ENCODE results near the gene TRPM3.

TRPM3 gene

GRCh38 chr9:70491426-70492318, 629.7 kb downstream of the TRPM3 start:
- no peak for DNase-seq (ENCODE audit: low spot score)
- in situ Hi-C loops (cut with MboI; ENCODE audit: low sequenced_read_pairs, unreplicated experiment): no loop called here
- TF ChIP-seq CTCF (IDR thresholded peaks at IDR 0.05; ENCODE audit: borderline replicate concordance, control extremely low read depth, extremely low read depth, insufficient read depth, missing control alignments): no peak

DNA sequence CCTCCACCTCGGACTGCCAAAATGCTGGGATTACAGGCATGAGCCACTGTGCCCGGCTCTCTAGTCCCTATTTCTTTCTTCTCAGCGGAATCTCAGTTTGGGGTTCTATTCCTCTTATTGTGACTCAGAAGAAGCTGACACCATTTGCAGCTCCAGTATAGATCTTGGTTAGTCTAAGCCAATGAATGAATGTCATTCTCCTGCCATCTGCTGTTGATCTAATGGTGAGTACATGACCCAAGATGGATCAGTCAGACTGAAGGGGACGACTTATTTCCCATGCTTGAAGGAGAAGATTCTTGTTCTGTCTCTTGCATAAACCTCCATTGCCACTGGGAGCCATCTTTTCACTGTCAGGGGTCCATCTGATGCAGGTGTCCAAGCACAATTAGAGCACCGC, 630.9 kb downstream of the TRPM3 start:
- no peak for DNase-seq (ENCODE audit: low spot score)
- in situ Hi-C loops (cut with MboI; ENCODE audit: low sequenced_read_pairs, unreplicated experiment): no loop called here
- no peak for TF ChIP-seq CTCF (IDR thresholded peaks at IDR 0.05; ENCODE audit: borderline replicate concordance, control extremely low read depth, extremely low read depth, insufficient read depth, missing control alignments)

- in situ Hi-C loops (cut with MboI; ENCODE audit: low sequenced_read_pairs, unreplicated experiment): loop anchor here (10.0 kb wide), 1 partner anchor 134 kb away; no protein-coding TSS in a partner anchor
- no peak for TF ChIP-seq CTCF (IDR thresholded peaks at IDR 0.05; ENCODE audit: borderline replicate concordance, control extremely low read depth, extremely low read depth, insufficient read depth, missing control alignments)
- DNase-seq (ENCODE audit: low spot score): no peak
These were observed 632.7 kb downstream of the TRPM3 start for GRCh38 chr9:70488793-70489105.

GRCh38 chr9:70488098-70488792, 633.2 kb downstream of the TRPM3 start:
- in situ Hi-C loops (cut with MboI; ENCODE audit: low sequenced_read_pairs, unreplicated experiment): loop anchor here (10.0 kb wide), 1 partner anchor 133 kb away; no protein-coding TSS in a partner anchor
- no peak for DNase-seq (ENCODE audit: low spot score)
- TF ChIP-seq CTCF (IDR thresholded peaks at IDR 0.05; ENCODE audit: borderline replicate concordance, control extremely low read depth, extremely low read depth, insufficient read depth, missing control alignments): no peak

DNA sequence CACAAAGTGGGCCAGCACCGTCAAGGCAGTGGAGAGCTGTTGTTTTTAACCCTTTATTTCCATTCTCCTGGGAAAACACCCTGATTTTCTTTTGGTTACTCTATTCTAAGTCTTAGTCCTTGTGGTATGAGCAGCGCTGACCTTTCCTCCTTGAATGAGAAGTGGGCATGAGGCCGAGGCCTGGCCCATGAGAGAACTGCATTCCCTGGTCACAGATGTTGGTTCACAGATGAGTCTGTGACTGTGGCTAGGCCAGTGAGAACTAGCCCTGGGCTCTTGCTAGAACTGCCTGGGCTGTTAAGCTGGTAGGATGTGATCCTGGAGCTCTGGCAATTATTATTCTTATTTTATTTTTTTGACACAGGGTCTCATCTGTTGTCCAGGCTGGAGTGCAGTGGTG, 635.3 kb downstream of the TRPM3 start:
- in situ Hi-C loops (cut with MboI; ENCODE audit: low sequenced_read_pairs, unreplicated experiment): loop anchor here (10.0 kb wide), 1 partner anchor 131 kb away; no protein-coding TSS in a partner anchor
- no peak for TF ChIP-seq CTCF (IDR thresholded peaks at IDR 0.05; ENCODE audit: borderline replicate concordance, control extremely low read depth, extremely low read depth, insufficient read depth, missing control alignments)
- DNase-seq (ENCODE audit: low spot score): no peak

- no peak for TF ChIP-seq CTCF (IDR thresholded peaks at IDR 0.05; ENCODE audit: borderline replicate concordance, control extremely low read depth, extremely low read depth, insufficient read depth, missing control alignments)
- in situ Hi-C loops (cut with MboI; ENCODE audit: low sequenced_read_pairs, unreplicated experiment): loop anchor here (10.0 kb wide), 1 partner anchor 131 kb away; no protein-coding TSS in a partner anchor
- no peak for DNase-seq (ENCODE audit: low spot score)
These were observed 636.1 kb downstream of the TRPM3 start for GRCh38 chr9:70485273-70485858.

Measured in GM13976 (cell line).